GM12878 (cell line): ENCODE data around the gene CERCAM. TPM values are rescaled to one million over a fixed set of nuclear protein-coding genes. Genes with fewer than 3 reads are reported as not detected.

Experiments used
- CHD1 ChIP-seq: IDR thresholded peaks from 2 replicates; pipeline ENCODE4 v1.6.1; 2012; ENCODE audit warnings: low read depth, low read length, improper control_type of control experiment
- FOXK2 ChIP-seq: fragments of 450-650 bp; IDR thresholded peaks from 2 replicates; pipeline ENCODE4 v1.6.1; 2017; ENCODE audit warnings: mild to moderate bottlenecking, moderate library complexity
- HSF1 ChIP-seq: fragments of 150-350 bp; IDR thresholded peaks from 2 replicates; pipeline ENCODE4 v1.6.1; 2014; ENCODE audit warnings: mild to moderate bottlenecking, low read depth, low read length
- IRF5 ChIP-seq: fragments of 450-650 bp; IDR thresholded peaks from 2 replicates; pipeline ENCODE4 v1.6.1; 2017; ENCODE audit warnings: borderline replicate concordance
- NR2F1 ChIP-seq: fragments of 450-650 bp; conservative IDR thresholded peaks from 2 replicates; pipeline ENCODE4 v1.6.1; 2017; ENCODE audit warnings: mild to moderate bottlenecking
- PAX8 ChIP-seq: fragments of 450-650 bp; IDR thresholded peaks from 2 replicates; pipeline ENCODE4 v1.6.1; 2017; ENCODE audit warnings: mild to moderate bottlenecking, moderate library complexity
- POU2F2 ChIP-seq: IDR thresholded peaks from 3 replicates; pipeline ENCODE4 v1.6.1; 2011; ENCODE audit warnings: low read depth, mild to moderate bottlenecking, low read length, borderline replicate concordance
- RCOR1 ChIP-seq: conservative IDR thresholded peaks from 2 replicates; pipeline ENCODE4 v1.6.1; 2012; ENCODE audit warnings: low read depth, low read length, improper control_type of control experiment
- ZNF622 ChIP-seq: fragments of 450-650 bp; IDR thresholded peaks from 2 replicates; pipeline ENCODE4 v1.6.1; 2017; ENCODE audit warnings: mild to moderate bottlenecking, inconsistent platforms
- polyA plus RNA-seq, 11 experiments: library from polyadenylated mRNA; depleted of rRNA in 4 of 11; unstranded in 6 of 11; stranded (reverse) in 5 of 11; fragments of >200 nt; fragmentation: Nextera tagmentation in 4 of 11; fragmentation: Illumina TruSeq in 1 of 11; extraction: Ambion mirVana in 4 of 11; extraction: Trizol in 1 of 11; gene quantifications; 1 replicate in 1 of 11; 2 replicates in 10 of 11; pipeline versions ENCODE4 v1.2.1 to v1.2.3, GENCODE V29; 2011 to 2016; ENCODE audit warnings: inconsistent platforms in 2 of 11, missing spikeins in 2 of 11, low read depth in 1 of 11
- total RNA-seq, 4 experiments: library from RNA; depleted of rRNA in 3 of 4; stranded (reverse); fragments of >200 nt in 3 of 4; fragmentation: Illumina TruSeq in 1 of 4; extraction: Trizol in 1 of 4; gene quantifications; 2 replicates each; pipeline versions ENCODE4 v1.2.1 to v1.2.3, GENCODE V29; 2013 to 2021
- TF ChIP-seq, protein P1 (sequence below): IDR thresholded peaks from 2 replicates; pipeline ENCODE4 v1.6.1; 2012; ENCODE audit warnings: low read depth, low read length, improper control_type of control experiment

The CERCAM gene
- total and polyA plus RNA-seq, 10 of the 15 experiments (the other 5 are each of a cell fraction or from before 2014, with no cell fraction given), result 0.05 to 6.7 (median 0.71) TPM

GRCh38 chr9:128448746-128449145, 28.1 kb downstream of the CERCAM start (continued):
- TF ChIP-seq PAX8, result no peak
- no peak for TF ChIP-seq RCOR1
- no peak for TF ChIP-seq POU2F2
- TF ChIP-seq HSF1, result no peak
- TF ChIP-seq, protein P1, sequence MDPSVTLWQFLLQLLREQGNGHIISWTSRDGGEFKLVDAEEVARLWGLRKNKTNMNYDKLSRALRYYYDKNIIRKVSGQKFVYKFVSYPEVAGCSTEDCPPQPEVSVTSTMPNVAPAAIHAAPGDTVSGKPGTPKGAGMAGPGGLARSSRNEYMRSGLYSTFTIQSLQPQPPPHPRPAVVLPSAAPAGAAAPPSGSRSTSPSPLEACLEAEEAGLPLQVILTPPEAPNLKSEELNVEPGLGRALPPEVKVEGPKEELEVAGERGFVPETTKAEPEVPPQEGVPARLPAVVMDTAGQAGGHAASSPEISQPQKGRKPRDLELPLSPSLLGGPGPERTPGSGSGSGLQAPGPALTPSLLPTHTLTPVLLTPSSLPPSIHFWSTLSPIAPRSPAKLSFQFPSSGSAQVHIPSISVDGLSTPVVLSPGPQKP, result no peak
- no peak for TF ChIP-seq ZNF622
- no peak for TF ChIP-seq NR2F1
- no peak for TF ChIP-seq FOXK2
- no peak for TF ChIP-seq CHD1
- no peak for TF ChIP-seq IRF5
